GM04503 (cell line): ENCODE results near the gene NLRC4.
"Not testable (repeated sequence)": the region's sequence is repeated elsewhere in the genome, so short reads cannot be mapped to it uniquely, and the experiment has no call there.

Source experiments
- DNase-seq: peaks from one replicate; pipeline ENCODE4 v3.0.0-alpha.2; 2012; ENCODE audit warnings: low read depth

Gene NLRC4, protein sequence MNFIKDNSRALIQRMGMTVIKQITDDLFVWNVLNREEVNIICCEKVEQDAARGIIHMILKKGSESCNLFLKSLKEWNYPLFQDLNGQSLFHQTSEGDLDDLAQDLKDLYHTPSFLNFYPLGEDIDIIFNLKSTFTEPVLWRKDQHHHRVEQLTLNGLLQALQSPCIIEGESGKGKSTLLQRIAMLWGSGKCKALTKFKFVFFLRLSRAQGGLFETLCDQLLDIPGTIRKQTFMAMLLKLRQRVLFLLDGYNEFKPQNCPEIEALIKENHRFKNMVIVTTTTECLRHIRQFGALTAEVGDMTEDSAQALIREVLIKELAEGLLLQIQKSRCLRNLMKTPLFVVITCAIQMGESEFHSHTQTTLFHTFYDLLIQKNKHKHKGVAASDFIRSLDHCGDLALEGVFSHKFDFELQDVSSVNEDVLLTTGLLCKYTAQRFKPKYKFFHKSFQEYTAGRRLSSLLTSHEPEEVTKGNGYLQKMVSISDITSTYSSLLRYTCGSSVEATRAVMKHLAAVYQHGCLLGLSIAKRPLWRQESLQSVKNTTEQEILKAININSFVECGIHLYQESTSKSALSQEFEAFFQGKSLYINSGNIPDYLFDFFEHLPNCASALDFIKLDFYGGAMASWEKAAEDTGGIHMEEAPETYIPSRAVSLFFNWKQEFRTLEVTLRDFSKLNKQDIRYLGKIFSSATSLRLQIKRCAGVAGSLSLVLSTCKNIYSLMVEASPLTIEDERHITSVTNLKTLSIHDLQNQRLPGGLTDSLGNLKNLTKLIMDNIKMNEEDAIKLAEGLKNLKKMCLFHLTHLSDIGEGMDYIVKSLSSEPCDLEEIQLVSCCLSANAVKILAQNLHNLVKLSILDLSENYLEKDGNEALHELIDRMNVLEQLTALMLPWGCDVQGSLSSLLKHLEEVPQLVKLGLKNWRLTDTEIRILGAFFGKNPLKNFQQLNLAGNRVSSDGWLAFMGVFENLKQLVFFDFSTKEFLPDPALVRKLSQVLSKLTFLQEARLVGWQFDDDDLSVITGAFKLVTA

DNA sequence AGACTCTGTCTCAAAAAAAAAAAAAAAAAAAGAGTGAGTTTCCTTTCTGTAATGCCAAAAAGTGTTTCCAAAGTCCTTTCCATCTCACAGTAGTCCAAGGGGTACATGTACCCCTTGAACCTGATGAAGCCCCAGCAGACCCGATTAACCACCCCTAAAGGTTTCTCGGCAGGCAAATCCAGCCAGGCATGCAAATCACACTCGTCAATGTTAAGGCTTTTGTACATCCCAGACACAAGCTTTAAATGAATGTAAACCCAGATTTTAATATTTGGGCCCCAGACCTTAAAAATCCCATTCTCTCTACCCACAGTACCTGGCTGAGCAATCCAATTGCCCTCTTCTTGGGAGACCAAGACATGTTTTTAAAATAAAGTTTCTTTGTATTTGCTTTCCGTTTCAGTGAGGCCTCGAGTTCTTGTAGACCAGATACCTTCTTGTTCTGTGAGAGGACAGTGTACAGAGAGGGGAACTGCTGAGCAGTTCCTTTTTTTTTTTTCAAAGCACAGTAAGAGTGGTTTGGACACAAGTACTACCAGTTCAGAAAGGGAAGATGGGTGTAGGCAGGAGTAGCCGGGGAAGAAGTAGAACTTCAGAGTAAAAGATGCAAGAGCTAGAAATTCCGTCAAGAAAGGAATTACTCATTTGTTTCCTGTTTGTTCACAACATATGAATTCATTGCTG is at the start of gene NLRC4:
NLRC4 (minus strand) TSS at position 465 of the 684 bp plus-strand sequence. CDS start 8,111 bp downstream, outside the sequence.
- DNase-seq = no peak

DNA sequence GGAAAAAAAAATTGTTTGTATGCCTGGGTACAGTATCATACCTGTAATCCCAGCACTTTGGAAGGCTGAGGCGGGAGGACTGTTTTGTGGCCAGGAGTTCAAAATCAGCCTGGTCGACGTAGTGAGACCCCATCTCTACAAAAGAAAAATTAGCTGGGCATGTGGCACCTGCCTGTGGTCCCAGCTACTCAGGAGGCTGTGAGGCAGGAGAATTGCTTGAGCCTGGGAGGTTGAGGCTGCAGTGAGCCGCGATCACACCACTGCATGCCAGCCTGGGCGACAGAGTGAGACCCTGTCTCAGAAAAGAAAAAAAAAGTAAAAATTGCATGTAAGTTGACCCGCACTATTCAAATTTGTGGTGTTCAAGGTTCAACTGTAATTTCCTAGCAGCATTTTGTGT is 45.9 kb upstream of the NLRC4 start:
- DNase-seq = no peak

DNA sequence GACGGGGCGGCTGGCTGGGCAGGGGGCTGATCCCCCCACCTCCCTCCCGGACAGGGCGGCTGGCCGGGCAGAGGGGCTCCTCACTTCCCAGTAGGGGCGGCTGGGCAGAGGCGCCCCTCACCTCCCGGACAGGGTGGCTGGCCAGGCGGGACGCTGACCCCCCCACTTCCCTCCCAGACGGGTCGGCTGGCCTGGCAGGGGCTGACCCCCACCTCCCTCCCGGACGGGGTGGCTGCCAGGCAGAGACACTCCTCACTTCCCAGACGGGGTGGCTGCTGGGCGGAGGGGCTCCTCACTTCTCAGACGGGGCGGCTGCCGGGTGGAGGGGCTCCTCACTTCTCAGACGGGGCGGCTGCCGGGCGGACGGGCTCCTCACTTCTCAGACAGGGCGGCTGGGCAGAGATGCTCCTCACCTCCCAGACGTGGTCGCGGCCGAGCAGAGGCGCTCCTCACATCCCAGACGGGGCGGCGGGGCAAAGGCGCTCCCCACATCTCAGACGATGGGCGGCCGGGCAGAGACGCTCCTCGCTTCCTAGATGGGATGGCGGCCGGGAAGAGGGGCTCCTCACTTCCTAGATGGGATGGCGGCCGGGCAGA is 29.4 kb upstream of the NLRC4 start:
- not testable (repeated sequence) for DNase-seq

DNA sequence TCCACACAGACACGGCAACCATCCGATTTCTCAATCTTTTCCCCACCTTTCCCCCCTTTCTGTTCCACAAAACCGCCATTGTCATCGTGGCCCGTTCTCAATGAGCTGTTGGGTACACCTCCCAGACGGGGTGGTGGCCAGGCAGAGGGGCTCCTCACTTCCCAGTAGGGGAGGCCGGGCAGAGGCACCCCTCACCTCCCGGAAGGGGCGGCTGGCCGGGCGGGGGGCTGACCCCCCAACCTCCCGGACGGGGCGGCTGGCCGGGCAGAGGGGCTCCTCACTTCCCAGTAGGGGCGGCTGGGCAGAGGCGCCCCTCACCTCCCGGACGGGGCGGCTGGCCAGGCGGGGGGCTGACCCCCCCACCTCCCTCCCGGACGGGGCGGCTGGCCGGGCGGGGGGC is 28.8 kb upstream of the NLRC4 start:
- DNase-seq = not testable (repeated sequence)

DNA sequence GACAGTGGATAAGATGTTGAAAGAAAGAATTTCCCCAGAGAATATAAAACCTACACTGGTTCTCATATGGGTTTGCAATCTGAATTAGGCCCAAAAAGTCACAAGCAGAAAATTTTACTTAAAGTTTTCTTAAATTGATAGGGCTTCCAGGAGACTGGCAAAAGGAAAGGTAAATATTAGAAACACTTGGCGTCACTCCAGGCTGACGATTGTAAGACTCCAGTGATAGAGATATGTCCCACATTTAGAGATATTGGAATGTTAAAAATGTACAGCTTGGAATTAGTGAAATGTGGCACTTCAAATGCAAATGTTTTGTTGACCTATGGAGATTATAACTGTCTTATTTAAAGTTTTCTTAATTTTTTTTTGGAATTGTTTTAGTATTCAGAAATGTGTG is 27.1 kb upstream of the NLRC4 start:
- no peak for DNase-seq

DNA sequence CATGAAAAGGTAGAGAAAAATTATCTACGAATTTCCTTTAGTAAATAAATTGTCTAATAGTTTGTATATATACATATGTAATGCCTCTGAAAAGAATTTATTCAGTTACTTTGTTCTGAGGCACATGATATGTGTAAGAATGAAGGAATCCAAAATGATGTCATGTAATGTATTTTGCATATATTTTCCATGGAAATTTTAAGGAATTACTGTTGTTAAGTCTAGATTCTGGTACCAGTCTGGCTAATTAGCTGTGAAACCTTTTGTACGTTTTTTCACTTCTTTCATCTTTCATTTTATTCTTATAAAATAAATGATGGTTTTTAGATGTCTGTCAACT is 25.3 kb upstream of the NLRC4 start:
- no peak for DNase-seq

DNA sequence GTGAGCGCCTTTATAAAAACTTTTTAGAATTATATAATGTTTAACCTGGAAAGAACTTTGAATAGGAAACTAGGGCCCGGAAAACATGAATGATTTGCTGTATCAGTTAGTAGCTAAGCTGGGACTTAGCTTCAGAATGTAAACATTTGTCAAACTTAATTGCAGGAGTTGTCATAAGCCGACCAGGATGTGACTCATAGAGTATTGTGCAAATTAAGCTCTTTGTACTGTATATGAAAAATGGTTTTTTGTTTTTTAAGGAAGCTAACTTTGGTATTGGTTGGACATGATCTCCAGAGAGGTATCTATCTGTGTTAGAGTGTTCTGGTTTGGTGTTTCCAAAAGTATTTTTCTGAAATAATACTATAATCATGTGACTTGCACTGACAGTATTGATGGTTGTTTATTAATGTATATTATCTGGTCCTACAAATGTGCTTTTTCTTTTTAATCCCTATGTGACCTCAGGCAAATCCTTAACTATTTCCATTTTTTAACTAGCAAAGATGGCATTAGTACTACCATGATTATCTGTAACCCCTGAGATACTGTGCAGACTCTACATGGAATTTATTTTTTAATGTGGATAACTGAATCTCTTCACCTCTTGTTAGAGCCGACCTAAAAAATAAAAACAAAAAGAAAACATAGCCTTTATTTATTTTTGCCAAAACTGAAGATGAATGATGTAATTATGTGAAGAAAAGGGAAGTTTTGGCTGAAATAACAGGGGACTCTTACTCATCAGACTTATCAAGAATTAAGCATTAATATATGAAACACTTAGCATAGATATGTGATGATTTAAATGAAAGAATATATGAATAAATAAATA is 24.7 kb upstream of the NLRC4 start:
- DNase-seq = peak; percentile 30

DNA sequence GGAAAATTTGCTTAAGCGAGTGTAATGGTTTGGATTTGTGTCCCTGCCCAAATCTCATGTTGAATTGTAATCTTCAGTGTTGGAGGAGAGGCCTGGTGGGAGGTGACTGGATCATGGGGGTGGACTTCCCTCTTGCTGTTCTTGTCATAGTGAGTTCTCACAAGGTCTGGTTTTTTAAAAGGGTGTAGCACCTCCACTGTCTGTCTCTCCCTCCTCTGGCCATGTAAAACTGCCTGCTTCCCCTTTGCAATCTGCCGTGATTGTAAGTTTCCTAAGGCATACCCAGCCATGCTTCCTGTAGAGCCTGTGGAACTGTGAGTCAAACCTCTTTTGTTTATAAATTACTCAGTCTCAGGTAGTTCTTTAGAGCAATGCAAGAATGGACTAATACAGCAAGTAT is 19.6 kb upstream of the NLRC4 start:
- DNase-seq = no peak

DNA sequence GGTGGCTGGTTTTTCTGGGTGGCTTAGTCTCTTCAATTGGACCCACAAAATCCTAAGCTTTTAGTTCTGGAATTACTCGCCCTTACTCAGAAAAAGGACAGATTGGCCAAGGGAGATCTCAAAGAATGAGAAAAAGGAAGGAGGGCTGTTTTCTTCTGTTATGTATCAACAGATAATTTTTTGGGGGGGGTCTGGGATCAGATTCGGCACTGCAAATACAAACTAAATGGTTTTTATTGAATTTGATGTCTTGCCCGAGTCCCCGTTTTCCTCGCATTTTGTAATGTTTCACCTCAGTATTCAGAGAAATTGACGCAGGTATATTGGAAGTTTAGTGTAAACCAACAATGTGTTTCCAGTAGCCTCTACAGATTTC is 13.8 kb upstream of the NLRC4 start:
- DNase-seq = no peak

DNA sequence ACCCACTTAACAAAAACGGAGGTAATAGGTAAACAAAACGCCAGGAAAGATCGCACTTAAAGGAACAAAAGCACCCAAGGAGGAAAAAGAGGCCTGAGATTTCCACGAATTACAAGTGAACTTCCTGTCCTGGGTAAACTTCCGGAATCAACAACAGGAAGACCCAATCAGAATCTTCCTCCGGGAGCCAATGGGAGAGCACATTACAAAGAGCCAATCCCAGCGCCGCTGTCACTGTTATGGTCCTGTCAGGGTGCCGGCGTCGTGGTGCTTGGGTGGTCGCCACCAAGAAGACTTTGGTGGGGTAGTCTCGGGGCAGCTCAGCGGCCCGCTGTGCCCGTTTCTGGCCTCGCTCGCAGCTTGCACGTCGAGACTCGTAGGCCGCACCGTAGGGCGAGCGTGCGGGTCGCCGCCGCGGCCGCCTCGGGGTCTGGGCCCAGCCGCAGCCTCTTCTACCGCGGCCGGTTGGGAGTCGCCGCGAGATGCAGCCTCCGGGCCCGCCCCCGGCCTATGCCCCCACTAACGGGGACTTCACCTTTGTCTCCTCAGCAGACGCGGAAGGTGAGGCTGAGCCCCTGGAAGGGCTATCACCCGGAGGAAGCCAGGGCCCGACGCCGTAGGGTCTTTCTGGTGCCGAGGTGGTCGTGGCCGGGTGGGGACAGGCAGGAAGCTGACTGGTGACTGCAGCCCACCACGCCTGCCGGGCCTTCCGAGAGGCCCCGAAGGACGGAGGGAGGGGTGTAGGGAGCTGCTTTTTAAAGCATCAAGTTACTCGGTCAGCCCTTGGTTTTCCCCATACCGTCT is 13.2 kb upstream of the NLRC4 start, which contains the start of gene YIPF4:
YIPF4 (plus strand) TSS at position 231 of the 804 bp plus-strand sequence; CDS start at position 483, 252 bp downstream.
- DNase-seq = peak; percentile 72

DNA sequence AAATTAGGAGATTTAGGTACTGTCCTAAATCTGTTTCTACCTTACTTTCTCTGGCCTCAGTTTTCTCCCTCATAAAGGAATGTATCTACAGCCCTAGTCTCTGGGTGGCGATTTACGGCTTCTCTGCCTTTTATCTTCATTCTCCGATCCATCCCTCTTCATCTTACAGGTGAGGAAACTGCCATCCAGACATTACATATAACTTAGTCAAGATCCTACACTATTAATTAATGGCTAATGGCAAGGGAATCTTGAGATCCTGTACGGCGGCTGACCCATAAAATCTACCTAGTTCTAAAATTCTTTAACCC is 12.6 kb upstream of the NLRC4 start:
- DNase-seq = no peak

DNA sequence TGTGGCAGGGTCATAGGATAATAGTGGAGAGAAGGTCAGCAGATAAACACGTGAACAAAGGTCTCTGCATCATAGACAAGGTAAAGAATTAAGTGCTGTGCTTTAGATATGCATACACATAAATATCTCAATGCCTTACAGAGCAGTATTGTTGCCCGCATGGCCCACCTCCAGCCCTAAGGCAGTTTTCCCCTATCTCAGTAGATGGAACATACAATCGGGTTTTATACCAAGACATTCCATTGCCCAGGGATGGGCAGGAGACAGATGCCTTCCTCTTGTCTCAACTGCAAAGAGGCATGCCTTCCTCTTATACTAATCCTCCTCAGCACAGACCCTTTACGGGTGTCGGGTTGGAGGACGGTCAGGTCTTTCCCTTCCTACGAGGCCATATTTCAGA is 11.1 kb upstream of the NLRC4 start:
- DNase-seq = not testable (repeated sequence)

DNA sequence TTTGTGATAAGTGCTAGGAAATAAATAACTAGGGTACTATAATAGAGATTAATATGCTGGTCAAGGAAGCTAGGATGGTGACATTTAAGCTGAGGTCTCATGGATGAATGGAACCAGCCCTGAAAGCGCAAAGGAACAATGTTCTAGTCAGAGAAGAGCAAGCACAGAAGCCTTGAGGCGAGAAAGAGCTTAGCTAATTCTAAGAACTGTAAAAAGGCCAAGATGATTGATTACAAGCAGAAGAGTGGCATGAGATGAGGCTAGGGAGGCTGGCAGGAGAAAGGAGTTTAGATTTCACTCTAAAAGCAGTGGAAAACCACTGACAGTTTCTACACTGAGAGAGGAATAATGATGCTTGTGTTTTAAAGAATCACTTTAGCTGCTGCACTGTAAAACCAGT is 9.6 kb upstream of the NLRC4 start:
- DNase-seq = no peak

DNA sequence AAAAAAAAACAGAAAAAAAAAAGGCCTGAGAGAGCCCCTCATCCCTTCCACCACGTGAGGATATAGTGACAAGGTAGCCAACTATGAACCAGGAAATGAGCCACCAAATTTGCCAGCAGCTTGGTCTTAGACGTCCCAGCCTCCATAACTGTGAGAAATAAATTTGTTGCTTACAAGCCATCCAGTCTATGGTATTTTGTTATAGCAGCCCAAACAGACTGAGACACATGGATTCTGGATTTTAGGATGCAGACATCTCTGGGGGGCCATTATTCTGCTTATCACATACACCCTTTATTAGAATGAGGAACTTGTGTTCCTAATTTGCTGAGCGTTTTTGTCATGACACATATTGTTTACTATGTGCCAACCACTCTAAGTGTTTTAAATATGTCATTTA is 7.6 kb upstream of the NLRC4 start:
- no peak for DNase-seq

DNA sequence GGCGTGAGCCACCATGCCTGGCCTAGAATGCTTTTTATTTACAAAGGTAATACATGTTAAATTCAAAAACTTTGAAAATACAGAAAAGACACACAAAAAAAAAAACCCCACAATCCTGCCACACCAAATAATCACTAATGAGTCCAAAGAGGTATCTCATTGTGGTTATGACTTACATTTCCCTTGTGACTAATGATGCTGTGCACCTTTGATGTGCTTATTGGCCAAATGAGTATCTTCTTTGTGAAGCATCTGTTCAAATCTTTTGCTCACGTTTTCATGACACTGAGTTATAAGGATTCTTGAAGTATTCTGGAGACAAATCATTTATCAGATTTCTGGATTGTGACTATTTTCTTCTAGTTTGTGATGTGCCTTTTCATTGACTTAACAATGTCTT is 6.4 kb upstream of the NLRC4 start:
- no peak for DNase-seq

DNA sequence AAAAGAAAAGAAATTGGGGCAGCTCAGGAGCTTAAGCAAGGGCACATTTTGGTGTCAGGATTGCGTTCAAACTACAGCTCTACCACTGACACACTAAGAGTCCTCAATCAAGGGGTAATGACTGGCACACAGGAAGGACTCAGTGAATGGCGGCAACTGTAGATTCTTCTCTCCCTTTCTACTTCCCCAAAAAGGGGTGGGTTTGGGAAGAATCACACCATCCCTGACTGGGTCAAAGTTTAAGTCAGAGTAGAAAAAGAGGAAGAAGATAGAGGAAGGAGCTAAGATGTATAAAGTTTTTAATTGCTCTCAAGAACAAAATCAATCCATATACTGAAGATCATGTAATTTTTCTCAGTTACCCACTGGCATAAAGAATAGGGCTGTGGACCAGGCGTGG is 2.6 kb downstream of the NLRC4 start:
- no peak for DNase-seq

DNA sequence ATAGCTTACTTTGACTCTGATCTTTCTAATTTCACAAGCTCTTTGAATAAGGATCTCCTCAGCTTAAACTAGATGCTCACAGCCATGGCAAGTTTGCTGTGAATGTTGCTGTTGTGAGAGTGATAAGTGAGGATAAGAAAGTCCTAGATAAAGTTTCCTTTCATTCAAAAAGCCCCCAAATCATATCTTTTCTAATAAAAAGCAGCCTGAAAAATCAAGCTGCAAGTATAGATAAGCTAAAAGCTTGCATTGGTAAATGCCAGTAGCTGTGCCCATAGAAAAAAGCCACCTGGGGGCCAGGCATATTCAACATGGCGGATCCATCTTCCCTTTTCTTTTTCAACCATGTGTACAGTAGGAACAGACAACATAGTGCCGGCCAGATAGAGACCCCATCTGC is 4.3 kb downstream of the NLRC4 start:
- no peak for DNase-seq

DNA sequence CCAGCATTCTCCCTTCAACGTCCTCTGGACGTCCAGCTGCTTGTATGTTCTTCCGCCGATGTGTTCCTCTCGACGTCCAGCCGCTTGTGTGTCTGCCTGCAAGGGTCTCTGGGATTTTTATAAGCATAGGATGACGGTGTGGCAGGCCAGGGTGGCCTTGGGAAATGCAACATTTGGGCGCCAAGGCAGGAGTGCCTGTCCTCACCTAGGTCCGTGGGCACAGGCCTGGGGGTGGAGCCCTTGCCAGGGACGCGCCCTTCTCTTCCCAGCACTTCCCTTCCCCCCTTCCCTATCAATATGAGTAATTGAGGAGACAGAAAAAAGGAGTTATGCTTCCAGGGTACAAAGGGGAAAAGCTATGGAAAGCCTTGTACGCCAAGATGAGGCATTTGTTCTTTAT is 6.4 kb downstream of the NLRC4 start:
- DNase-seq = no peak

DNA sequence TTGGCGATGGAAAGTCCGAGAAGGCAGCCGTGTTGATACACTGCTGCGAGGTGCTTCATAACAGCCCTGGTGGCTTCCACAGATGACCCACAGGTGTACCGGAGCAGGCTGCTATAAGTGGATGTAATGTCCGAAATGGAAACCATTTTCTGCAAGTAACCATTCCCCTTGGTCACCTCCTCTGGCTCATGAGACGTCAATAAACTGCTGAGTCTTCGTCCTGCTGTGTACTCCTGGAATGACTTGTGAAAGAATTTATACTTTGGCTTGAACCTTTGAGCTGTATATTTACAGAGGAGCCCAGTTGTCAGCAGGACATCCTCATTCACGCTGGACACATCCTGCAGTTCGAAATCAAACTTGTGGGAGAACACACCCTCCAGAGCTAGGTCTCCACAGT is 14.4 kb downstream of the NLRC4 start:
- no peak for DNase-seq

DNA sequence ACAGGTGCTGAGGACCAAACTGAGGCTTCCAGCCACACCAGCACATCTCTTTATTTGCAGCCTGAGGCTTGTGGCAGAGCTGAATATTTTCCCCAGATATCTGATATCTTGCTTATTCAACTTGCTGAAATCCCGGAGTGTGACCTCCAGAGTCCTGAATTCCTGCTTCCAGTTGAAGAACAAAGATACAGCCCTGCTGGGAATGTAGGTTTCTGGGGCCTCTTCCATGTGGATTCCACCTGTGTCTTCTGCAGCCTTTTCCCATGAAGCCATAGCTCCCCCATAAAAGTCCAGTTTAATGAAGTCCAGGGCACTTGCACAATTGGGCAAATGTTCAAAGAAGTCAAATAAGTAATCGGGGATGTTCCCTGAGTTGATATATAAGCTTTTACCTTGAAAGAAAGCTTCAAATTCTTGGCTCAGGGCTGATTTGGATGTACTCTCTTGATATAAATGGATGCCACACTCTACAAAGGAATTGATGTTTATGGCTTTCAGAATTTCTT is 14.9 kb downstream of the NLRC4 start:
- DNase-seq = no peak
